HG03558 (cell line): ENCODE measurements around the gene GMEB2.
"Not testable (repeated sequence)": the region's sequence is repeated elsewhere in the genome, so short reads cannot be mapped to it uniquely, and the experiment has no call there.

Experiments used
- ATAC-seq: cut with Tn5 transposase; IDR thresholded peaks from one replicate; pipeline ENCODE4 v1.9.1; 2021; ENCODE audit warnings: moderate number of reproducible peaks; ENCODE audit not compliant: unreplicated experiment; ENCODE audit errors: extremely low read depth

GMEB2 gene

GRCh38 chr20:63564036-63564810, 62.7 kb downstream of the GMEB2 start:
- ATAC-seq: no peak

GRCh38 chr20:63563225-63563935, 63.5 kb downstream of the GMEB2 start:
- ATAC-seq: no peak

DNA sequence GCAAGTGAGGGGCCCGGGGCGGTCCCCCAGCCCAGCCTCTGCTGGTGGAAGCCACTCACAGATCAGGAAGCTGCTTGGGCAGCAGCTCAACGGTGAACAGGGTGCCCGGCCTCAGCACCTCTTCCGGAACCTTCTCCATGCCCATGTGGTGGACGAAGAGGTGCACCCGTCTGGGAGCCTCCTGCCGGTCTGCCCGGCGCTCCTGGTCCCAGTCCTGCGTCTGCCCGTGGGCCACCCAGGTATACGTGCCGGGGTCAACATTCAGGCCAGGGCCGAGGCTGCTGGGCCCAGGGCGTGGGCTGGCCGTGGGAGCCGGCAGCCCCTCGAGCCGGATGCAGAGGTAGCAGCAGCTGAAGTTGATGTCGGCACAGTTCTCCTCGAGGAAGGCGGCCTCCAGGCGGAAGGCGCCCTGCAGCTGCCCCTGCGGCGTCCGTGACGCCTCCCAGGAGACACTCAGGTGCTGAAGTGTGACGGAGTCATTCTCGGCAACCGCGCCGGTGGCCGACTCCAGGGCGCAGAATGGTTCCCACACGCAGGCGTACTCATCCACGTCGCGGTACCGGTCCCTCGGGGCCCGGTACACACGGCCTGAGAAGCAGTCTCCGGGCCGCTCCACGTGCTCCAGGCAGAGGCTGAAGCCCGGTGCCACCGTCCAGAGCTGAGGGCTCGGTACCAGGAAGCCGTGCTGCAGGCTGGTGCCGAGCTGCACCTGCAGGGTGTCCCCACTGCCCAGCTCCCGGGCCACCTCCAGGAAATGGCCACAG, 64.3 kb downstream of the GMEB2 start:
- ATAC-seq: no peak

- no peak for ATAC-seq
Observed at GRCh38 chr20:63561624-63562396, 65.1 kb downstream of the GMEB2 start.

- no peak for ATAC-seq
Observed at GRCh38 chr20:63560856-63561609, 65.9 kb downstream of the GMEB2 start.

DNA sequence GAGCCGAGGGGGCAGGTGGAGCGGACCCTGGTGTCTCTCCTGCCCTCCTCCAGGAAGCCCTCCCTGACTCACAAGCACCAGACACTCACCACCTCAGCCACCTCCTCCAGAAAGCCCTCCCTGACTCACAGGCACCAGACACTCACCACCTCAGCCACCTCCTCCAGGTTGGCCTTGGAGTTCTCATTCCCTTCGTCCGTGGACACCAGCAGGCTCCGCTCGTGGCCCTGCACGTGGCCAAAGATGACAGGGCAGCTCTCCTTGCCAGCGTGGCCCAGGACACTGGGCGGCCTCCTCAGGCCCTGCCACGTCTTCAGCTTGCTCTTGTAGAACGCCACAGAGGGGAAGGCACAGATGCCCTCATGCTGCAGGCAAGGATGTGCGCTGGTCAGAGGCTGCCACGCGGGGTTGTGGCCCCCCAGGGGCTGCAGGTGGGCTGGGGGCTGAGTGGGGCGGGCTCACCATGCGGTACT, 66.5 kb downstream of the GMEB2 start:
- ATAC-seq: no peak

GRCh38 chr20:63559485-63560332, 67.2 kb downstream of the GMEB2 start:
- not testable (repeated sequence) for ATAC-seq

- no peak for ATAC-seq
Observed at GRCh38 chr20:63558804-63559484, 68.0 kb downstream of the GMEB2 start.

DNA sequence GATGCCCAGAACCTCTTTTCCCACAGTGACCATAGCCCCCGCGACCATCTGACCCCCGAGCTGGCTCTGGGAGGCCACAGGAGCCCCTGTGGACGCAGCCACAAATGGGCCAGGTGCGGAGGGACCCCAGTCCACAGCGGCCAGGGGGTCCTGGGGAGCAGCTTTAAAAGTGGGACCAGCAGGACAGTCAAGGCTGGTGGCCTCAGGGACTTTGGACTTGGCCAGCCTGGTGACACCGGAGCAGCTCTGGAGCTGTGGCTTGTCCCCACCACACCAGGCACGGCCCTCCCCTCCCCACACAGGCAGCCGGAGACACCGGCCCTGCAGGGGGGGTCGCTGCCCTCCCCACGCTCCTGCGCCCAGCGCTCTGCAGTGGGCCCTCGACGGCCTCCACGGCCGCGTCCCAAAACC, 69.4 kb downstream of the GMEB2 start:
- ATAC-seq: no peak

GRCh38 chr20:63556873-63557478, 69.9 kb downstream of the GMEB2 start:
- no peak for ATAC-seq

DNA sequence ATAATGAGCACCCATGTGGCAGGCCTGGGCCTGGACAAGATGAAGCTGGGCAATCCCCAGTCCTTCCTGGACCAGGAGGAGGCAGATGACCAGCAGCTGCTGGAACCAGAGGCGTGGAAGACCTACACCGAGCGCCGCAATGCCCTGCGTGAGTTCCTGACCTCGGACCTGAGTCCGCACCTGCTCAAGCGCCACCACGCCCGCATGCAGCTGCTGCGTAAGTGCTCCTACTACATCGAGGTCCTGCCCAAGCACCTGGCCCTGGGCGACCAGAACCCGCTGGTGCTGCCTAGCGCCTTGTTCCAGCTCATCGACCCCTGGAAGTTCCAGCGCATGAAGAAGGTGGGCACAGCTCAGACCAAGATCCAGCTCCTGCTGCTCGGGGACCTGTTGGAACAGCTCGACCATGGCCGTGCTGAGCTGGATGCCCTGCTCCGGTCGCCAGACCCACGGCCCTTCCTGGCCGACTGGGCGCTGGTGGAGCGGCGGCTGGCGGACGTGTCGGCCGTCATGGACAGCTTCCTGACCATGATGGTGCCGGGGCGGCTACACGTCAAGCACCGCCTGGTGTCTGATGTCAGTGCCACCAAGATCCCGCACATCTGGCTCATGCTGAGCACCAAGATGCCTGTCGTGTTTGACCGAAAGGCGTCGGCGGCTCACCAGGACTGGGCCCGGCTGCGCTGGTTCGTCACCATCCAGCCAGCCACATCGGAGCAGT, 71.1 kb downstream of the GMEB2 start:
- ATAC-seq: no peak

- ATAC-seq: no peak
Observed at GRCh38 chr20:63554361-63555278, 72.3 kb downstream of the GMEB2 start.

DNA sequence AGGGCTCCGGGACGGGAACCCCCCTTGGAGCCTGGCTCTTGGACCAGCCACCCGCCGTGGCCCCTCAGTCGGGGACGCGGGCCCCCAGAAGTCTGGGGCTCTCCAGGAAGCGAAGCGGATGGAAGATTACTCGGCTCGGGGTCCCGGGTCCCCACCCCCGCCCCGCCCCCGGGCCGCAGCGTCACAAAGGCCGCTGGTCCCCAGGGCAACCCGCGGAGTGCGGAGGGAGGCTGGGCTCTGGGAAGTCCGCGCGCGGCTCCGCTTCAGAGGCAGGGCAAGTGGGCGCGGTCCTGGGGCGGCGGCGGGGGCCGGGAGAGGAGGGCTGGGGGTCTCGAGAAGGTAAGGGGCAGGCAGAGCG, 73.0 kb downstream of the GMEB2 start, which contains the start of gene FNDC11:
Gene FNDC11, plus strand, starts transcription at position 227 of the 358 bp plus-strand sequence. CDS start 1,505 bp downstream, outside the sequence.
- ATAC-seq: no peak

- ATAC-seq: no peak
Observed at GRCh38 chr20:63553251-63553932, 73.5 kb downstream of the GMEB2 start.

DNA sequence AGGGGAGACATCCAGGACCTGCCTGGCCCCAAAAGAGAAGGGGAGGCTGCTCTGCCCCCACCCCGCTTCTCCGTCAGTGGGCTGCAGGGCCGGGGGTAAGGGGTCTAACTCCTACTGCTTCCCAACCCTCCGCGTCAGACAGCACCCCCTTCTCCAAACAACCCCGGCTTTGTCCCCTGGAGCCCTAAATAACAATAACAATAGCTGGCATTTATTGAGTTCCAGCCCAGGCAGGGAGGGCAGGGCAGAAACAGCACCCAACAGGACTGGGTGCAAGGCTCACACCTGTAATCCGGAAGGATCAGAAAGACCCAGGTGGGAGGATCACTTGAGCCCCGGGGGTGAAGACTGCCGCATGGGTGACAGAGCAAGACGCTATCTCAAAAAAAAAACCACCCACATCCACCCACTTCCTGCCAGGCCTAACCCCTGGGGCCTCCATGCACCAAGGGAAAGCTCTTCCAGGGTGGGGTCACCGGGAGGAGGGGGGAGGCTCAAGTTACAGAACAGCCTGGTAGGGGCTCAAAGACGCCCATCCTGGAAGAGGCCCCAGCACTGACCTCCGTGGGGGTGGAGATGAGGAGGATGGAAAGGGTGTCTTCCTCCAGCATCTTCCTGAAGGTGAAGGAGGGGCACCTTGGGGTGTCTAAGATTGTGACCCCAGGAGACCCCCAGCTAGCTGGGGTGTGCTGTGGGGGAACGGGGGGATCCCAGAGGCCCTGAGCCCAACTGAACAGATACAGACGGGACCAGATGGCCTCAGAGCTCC, 74.2 kb downstream of the GMEB2 start:
- ATAC-seq: no peak
